Activated CD4-positive, alpha-beta T cell treated with anti-CD3 and anti-CD28 coated beads, Interleukin-2, amount 10 ng/mL, durations not matched to agents 24 days and 14 days (primary cell): ENCODE measurements around the gene C18orf63. TPM values are rescaled to one million over a fixed set of nuclear protein-coding genes. Genes with fewer than 3 reads are reported as not detected.
A peak's percentile ranks its signal among the peaks of the same experiment; 100 is the strongest.
"Not testable (repeated sequence)": the region's sequence is repeated elsewhere in the genome, so short reads cannot be mapped to it uniquely, and the experiment has no call there.

ENCODE experiments used
- DNase-seq: peaks from one replicate; pipeline ENCODE4 v3.0.0; 2022
- H3K27ac Mint-ChIP-seq: one replicate; pipeline ENCODE4 v1.8.0; 2022; ENCODE audit warnings: mild to moderate bottlenecking, mixed read lengths
- H3K27me3 Mint-ChIP-seq: one replicate; pipeline ENCODE4 v1.8.0; 2022; ENCODE audit warnings: mixed read lengths
- H3K36me3 Mint-ChIP-seq: one replicate; pipeline ENCODE4 v1.8.0; 2022; ENCODE audit warnings: low read depth, mild to moderate bottlenecking, mixed read lengths
- H3K4me1 Mint-ChIP-seq: one replicate; pipeline ENCODE4 v1.8.0; 2021; ENCODE audit warnings: mixed read lengths
- H3K4me3 Mint-ChIP-seq: one replicate; pipeline ENCODE4 v1.8.0; 2022; ENCODE audit warnings: mild to moderate bottlenecking, moderate library complexity, mixed read lengths
- H3K9me3 Mint-ChIP-seq: one replicate; pipeline ENCODE4 v1.8.0; 2021; ENCODE audit warnings: mixed read lengths
- intact Hi-C: fragments of 100-400 bp; cut with micrococcal nuclease; formaldehyde crosslinking; loops from one replicate; pipeline ENCODE4 v1.15.1; 2023
- total RNA-seq: library from RNA; stranded (reverse); gene quantifications from 2 replicates; pipeline ENCODE4 v1.2.3, GENCODE V29; 2022

C18orf63 gene
- total RNA-seq, 1 donor from 2014 or later: not detected

GRCh38 chr18:74281980-74282754 is 33.5 kb upstream of the C18orf63 start:
- H3K27me3 Mint-ChIP-seq: peaks cover 3% of the 10 kb centered on the region
- no peaks in the 10 kb centered on the region for H3K36me3 Mint-ChIP-seq
- no peak for DNase-seq
- H3K9me3 Mint-ChIP-seq: no peaks in the 10 kb centered on the region
- H3K4me3 Mint-ChIP-seq: no peak overlapping the region
- intact Hi-C loops: no loop called here
- H3K27ac Mint-ChIP-seq: no peak overlapping the region
- H3K4me1 Mint-ChIP-seq: peaks cover 16% of the 10 kb centered on the region

GRCh38 chr18:74282755-74283554 is 32.7 kb upstream of the C18orf63 start:
- no peaks in the 10 kb centered on the region for H3K36me3 Mint-ChIP-seq
- H3K27ac Mint-ChIP-seq: no peak overlapping the region
- peaks cover 16% of the 10 kb centered on the region for H3K4me1 Mint-ChIP-seq
- no peak for DNase-seq
- intact Hi-C loops: no loop called here
- H3K4me3 Mint-ChIP-seq: no peak overlapping the region
- peaks cover 6% of the 10 kb centered on the region for H3K27me3 Mint-ChIP-seq
- no peaks in the 10 kb centered on the region for H3K9me3 Mint-ChIP-seq

- Mint-ChIP-seq H3K27ac (no peak overlapping the region), H3K4me1 (peaks cover 19% of the 10 kb centered on the region), H3K27me3 (peaks cover 11% of the 10 kb centered on the region), H3K9me3 (no peaks in the 10 kb centered on the region), H3K4me3 (no peak overlapping the region), H3K36me3 (no peaks in the 10 kb centered on the region)
- DNase-seq: no peak
- intact Hi-C loops: no loop called here
Observed at GRCh38 chr18:74283646-74284045, 32.0 kb upstream of the C18orf63 start.

- Mint-ChIP-seq H3K4me3 (no peak overlapping the region), H3K9me3 (no peaks in the 10 kb centered on the region), H3K36me3 (no peaks in the 10 kb centered on the region), H3K4me1 (peaks cover 19% of the 10 kb centered on the region), H3K27me3 (peaks cover 11% of the 10 kb centered on the region), H3K27ac (no peak overlapping the region)
- intact Hi-C loops: no loop called here
- peak; percentile 43 for DNase-seq
Observed at GRCh38 chr18:74284191-74284979, 31.3 kb upstream of the C18orf63 start.

GRCh38 chr18:74284980-74285355 is 30.7 kb upstream of the C18orf63 start:
- Mint-ChIP-seq H3K4me3 (no peak overlapping the region), H3K27me3 (peaks cover 11% of the 10 kb centered on the region), H3K9me3 (no peaks in the 10 kb centered on the region), H3K36me3 (no peaks in the 10 kb centered on the region), H3K27ac (no peak overlapping the region), H3K4me1 (peaks cover 19% of the 10 kb centered on the region)
- no peak for DNase-seq
- intact Hi-C loops: no loop called here

- H3K27ac Mint-ChIP-seq, H3K9me3 Mint-ChIP-seq, DNase-seq, H3K36me3 Mint-ChIP-seq, intact Hi-C loops, H3K4me3 Mint-ChIP-seq: not testable (repeated sequence)
- Mint-ChIP-seq H3K27me3 (peaks cover 12% of the 10 kb centered on the region), H3K4me1 (peaks cover 19% of the 10 kb centered on the region)
Observed at GRCh38 chr18:74285583-74285982, 30.1 kb upstream of the C18orf63 start.

GRCh38 chr18:74286106-74286855 is 29.4 kb upstream of the C18orf63 start:
- H3K9me3 Mint-ChIP-seq: no peaks in the 10 kb centered on the region
- peaks cover 19% of the 10 kb centered on the region for H3K4me1 Mint-ChIP-seq
- intact Hi-C loops: no loop called here
- no peak overlapping the region for H3K27ac Mint-ChIP-seq
- no peak for DNase-seq
- H3K4me3 Mint-ChIP-seq: no peak overlapping the region
- peaks cover 12% of the 10 kb centered on the region for H3K27me3 Mint-ChIP-seq
- no peaks in the 10 kb centered on the region for H3K36me3 Mint-ChIP-seq

- H3K9me3 Mint-ChIP-seq: no peaks in the 10 kb centered on the region
- H3K4me1 Mint-ChIP-seq: peaks cover 18% of the 10 kb centered on the region
- peaks cover 15% of the 10 kb centered on the region for H3K27me3 Mint-ChIP-seq
- H3K4me3 Mint-ChIP-seq: no peak overlapping the region
- intact Hi-C loops: no loop called here
- H3K36me3 Mint-ChIP-seq: peaks cover 3% of the 10 kb centered on the region
- H3K27ac Mint-ChIP-seq: no peak overlapping the region
- no peak for DNase-seq
Observed at GRCh38 chr18:74286856-74287255, 28.8 kb upstream of the C18orf63 start.

- Mint-ChIP-seq H3K4me3 (no peak overlapping the region), H3K27ac (no peak overlapping the region), H3K27me3 (peaks cover 16% of the 10 kb centered on the region), H3K4me1 (peaks cover 11% of the 10 kb centered on the region), H3K9me3 (no peaks in the 10 kb centered on the region), H3K36me3 (peaks cover 3% of the 10 kb centered on the region)
- DNase-seq: no peak
- intact Hi-C loops: no loop called here
Observed at GRCh38 chr18:74288041-74288440, 27.6 kb upstream of the C18orf63 start.

GRCh38 chr18:74288730-74289129 is 26.9 kb upstream of the C18orf63 start:
- H3K4me3 Mint-ChIP-seq: no peak overlapping the region
- no peaks in the 10 kb centered on the region for H3K9me3 Mint-ChIP-seq
- H3K27me3 Mint-ChIP-seq: peaks cover 16% of the 10 kb centered on the region
- intact Hi-C loops: no loop called here
- peaks cover 3% of the 10 kb centered on the region for H3K36me3 Mint-ChIP-seq
- no peak overlapping the region for H3K27ac Mint-ChIP-seq
- peaks cover 9% of the 10 kb centered on the region for H3K4me1 Mint-ChIP-seq
- no peak for DNase-seq

- Mint-ChIP-seq H3K4me1 (peaks cover 9% of the 10 kb centered on the region), H3K4me3 (no peak overlapping the region), H3K27ac (no peak overlapping the region), H3K36me3 (peaks cover 3% of the 10 kb centered on the region), H3K27me3 (peaks cover 16% of the 10 kb centered on the region), H3K9me3 (no peaks in the 10 kb centered on the region)
- intact Hi-C loops: no loop called here
- DNase-seq: no peak
Observed at GRCh38 chr18:74289137-74289536, 26.5 kb upstream of the C18orf63 start.

GRCh38 chr18:74290021-74290420 is 25.6 kb upstream of the C18orf63 start:
- no peak overlapping the region for H3K27ac Mint-ChIP-seq
- peaks cover 3% of the 10 kb centered on the region for H3K36me3 Mint-ChIP-seq
- H3K4me3 Mint-ChIP-seq: no peak overlapping the region
- no peak for DNase-seq
- H3K9me3 Mint-ChIP-seq: no peaks in the 10 kb centered on the region
- H3K27me3 Mint-ChIP-seq: peaks cover 16% of the 10 kb centered on the region
- intact Hi-C loops: loop anchor here (5.0 kb wide), 2 partner anchors 43 to 93 kb away; no protein-coding TSS in a partner anchor
- peaks cover 9% of the 10 kb centered on the region for H3K4me1 Mint-ChIP-seq

- no peak overlapping the region for H3K27ac Mint-ChIP-seq
- no peak for DNase-seq
- H3K4me1 Mint-ChIP-seq: peaks cover 9% of the 10 kb centered on the region
- intact Hi-C loops: loop anchor here (1.0 to 5.0 kb wide), 3 partner anchors 44 to 306 kb away; partner anchors contain the start of gene ZNF407
- H3K9me3 Mint-ChIP-seq: no peaks in the 10 kb centered on the region
- H3K36me3 Mint-ChIP-seq: peaks cover 3% of the 10 kb centered on the region
- peaks cover 16% of the 10 kb centered on the region for H3K27me3 Mint-ChIP-seq
- peak overlapping the region; percentile 51 for H3K4me3 Mint-ChIP-seq
Observed at GRCh38 chr18:74290794-74291471, 24.7 kb upstream of the C18orf63 start.
